Coronary artery (tissue), 2 donors: ENCODE data around the gene LHFPL6.

Experiments used
- DNase-seq: peaks from one replicate; pipeline ENCODE4 v3.0.0-alpha.2; 2017; ENCODE audit warnings: low spot score
- H3K27ac ChIP-seq, 2 donors: fragments of 200-600 bp; sonication (generic); one replicate each; pipeline ENCODE4 v1.5.1; 2016 to 2019
- H3K4me3 ChIP-seq: fragments of 200-600 bp; sonication (generic); 2 replicates; pipeline ENCODE4 v1.5.1; 2016; ENCODE audit warnings: mild to moderate bottlenecking, moderate library complexity
- CTCF ChIP-seq: fragments of 200-600 bp; sonication (generic); IDR thresholded peaks from one replicate; pipeline ENCODE4 v1.5.1; 2019; ENCODE audit warnings: antibody characterized with exemption

The LHFPL6 gene

GRCh38 chr13:39433651-39434050 is 169.3 kb downstream of the LHFPL6 start:
- no peak overlapping the region for H3K27ac ChIP-seq
- no peak overlapping the region for H3K4me3 ChIP-seq
- no peak for DNase-seq
- TF ChIP-seq CTCF: no peak

- no peak for DNase-seq
- TF ChIP-seq CTCF: no peak
- H3K27ac ChIP-seq: no peak overlapping the region
- H3K4me3 ChIP-seq: no peak overlapping the region
These were observed 170.8 kb downstream of the LHFPL6 start for GRCh38 chr13:39432196-39432595.

GRCh38 chr13:39422845-39423565 is 180.0 kb downstream of the LHFPL6 start:
- no peak overlapping the region for H3K27ac ChIP-seq
- no peak for DNase-seq
- no peak overlapping the region for H3K4me3 ChIP-seq
- TF ChIP-seq CTCF: no peak

- no peak for DNase-seq
- no peak overlapping the region for H3K27ac ChIP-seq
- no peak overlapping the region for H3K4me3 ChIP-seq
- no peak for TF ChIP-seq CTCF
These were observed 183.1 kb downstream of the LHFPL6 start for GRCh38 chr13:39419876-39420275.

- DNase-seq: no peak
- no peak overlapping the region for H3K4me3 ChIP-seq
- no peak for TF ChIP-seq CTCF
- no peak overlapping the region for H3K27ac ChIP-seq
These were observed 183.9 kb downstream of the LHFPL6 start for GRCh38 chr13:39419068-39419467.

GRCh38 chr13:39418424-39418823 is 184.6 kb downstream of the LHFPL6 start:
- Histone ChIP-seq H3K4me3 (no peak overlapping the region), H3K27ac (peak overlapping the region in 1 of 2 donors; percentile 24)
- TF ChIP-seq CTCF: no peak
- no peak for DNase-seq

GRCh38 chr13:39417643-39418042 is 185.3 kb downstream of the LHFPL6 start:
- Histone ChIP-seq H3K27ac (peak overlapping the region; percentile 69 to 75), H3K4me3 (peak overlapping the region; percentile 57)
- DNase-seq: no peak
- TF ChIP-seq CTCF: no peak
